SU-DHL-6 (cell line): ENCODE results near the gene TMEM214.

ENCODE experiments used
- H2AFZ ChIP-seq: fragments of 200-600 bp; sonication (generic); 2 replicates; pipeline ENCODE4 v1.6.1; 2014; ENCODE audit warnings: low read depth, mild to moderate bottlenecking, moderate library complexity, mixed read lengths, antibody characterized with exemption, low read length; ENCODE audit not compliant: severe bottlenecking
- H3F3A ChIP-seq: fragments of 200-600 bp; shearing (Covaris generic); 2 replicates; pipeline ENCODE4 v1.6.0; 2016; ENCODE audit warnings: antibody characterized with exemption, mild to moderate bottlenecking; ENCODE audit not compliant: insufficient read depth
- H3K27ac ChIP-seq: fragments of 200-600 bp; sonication (generic); 2 replicates; pipeline ENCODE4 v1.5.1; 2016; ENCODE audit warnings: low read depth, mild to moderate bottlenecking, low read length, moderate library complexity, mixed read lengths
- H3K27me3 ChIP-seq: fragments of 200-600 bp; sonication (generic), shearing (Covaris generic); 2 replicates; pipeline ENCODE4 v1.6.0; 2014; ENCODE audit warnings: mild to moderate bottlenecking, low read length
- H3K36me3 ChIP-seq: fragments of 200-600 bp; sonication (generic); 2 replicates; pipeline ENCODE4 v1.6.1; 2014; ENCODE audit warnings: mild to moderate bottlenecking, low read length, mixed read lengths
- H3K4me2 ChIP-seq: fragments of 300-600, 200-600 bp; shearing (Covaris generic), sonication (generic); 2 replicates; pipeline ENCODE4 v1.6.0; 2014; ENCODE audit warnings: low read length, low read depth, mild to moderate bottlenecking; ENCODE audit not compliant: poor library complexity, severe bottlenecking
- H3K4me3 ChIP-seq: fragments of 200-600 bp; sonication (generic); 2 replicates; pipeline ENCODE4 v1.5.1; 2014; ENCODE audit warnings: antibody characterized with exemption, low read length, mild to moderate bottlenecking, mixed read lengths; ENCODE audit not compliant: insufficient read depth, poor library complexity, severe bottlenecking
- H3K79me2 ChIP-seq: fragments of 200-600 bp; sonication (generic); 2 replicates; pipeline ENCODE4 v1.6.1; 2014; ENCODE audit warnings: mild to moderate bottlenecking, low read length, moderate library complexity; ENCODE audit not compliant: insufficient read depth
- H3K9ac ChIP-seq: fragments of 200-600 bp; sonication (generic); 2 replicates; pipeline ENCODE4 v1.7.0; 2014; ENCODE audit warnings: mild to moderate bottlenecking, low read length
- H3K9me2 ChIP-seq: fragments of 200-600 bp; sonication (generic); replicated peaks from 2 replicates; pipeline ENCODE4 v1.6.1; 2014; ENCODE audit warnings: low read length; ENCODE audit not compliant: insufficient read depth
- H3K9me3 ChIP-seq: fragments of 200-600 bp; sonication (generic); 2 replicates; pipeline ENCODE4 v1.6.1; 2014; ENCODE audit warnings: low read length, mixed read lengths; ENCODE audit not compliant: insufficient read depth
- H4K20me1 ChIP-seq: fragments of 200-600 bp; sonication (generic); 2 replicates; pipeline ENCODE4 v1.6.1; 2014; ENCODE audit warnings: low read depth, mild to moderate bottlenecking, antibody characterized with exemption, low read length, moderate library complexity, mixed read lengths
- CTCF ChIP-seq: fragments of 200-600 bp; sonication (generic); IDR thresholded peaks from one replicate; pipeline ENCODE4 v1.5.1; 2017; ENCODE audit warnings: antibody characterized with exemption, mild to moderate bottlenecking, low read length, moderate library complexity; ENCODE audit not compliant: insufficient read depth, poor library complexity, severe bottlenecking
- EZH2phosphoT487 ChIP-seq: fragments of 200-600 bp; sonication (generic), shearing (Covaris generic); conservative IDR thresholded peaks from 2 replicates; pipeline ENCODE4 v1.6.1; 2018; ENCODE audit warnings: mild to moderate bottlenecking, antibody characterized with exemption, low read length, moderate library complexity, mixed read lengths

The TMEM214 gene

GRCh38 chr2:27088634-27089033 lies 55.9 kb downstream of the TMEM214 start:
- no peaks in the 10 kb centered on the region for H3K79me2 ChIP-seq
- no peak overlapping the region for H3K4me2 ChIP-seq
- no peak overlapping the region for H2AFZ ChIP-seq
- H3K9me2 ChIP-seq = no peaks in the 10 kb centered on the region
- no peaks in the 10 kb centered on the region for H3K27me3 ChIP-seq
- H3K4me3 ChIP-seq = no peak overlapping the region
- no peak overlapping the region for H3K27ac ChIP-seq
- no peaks in the 10 kb centered on the region for H4K20me1 ChIP-seq
- 0 out of 2 replicates have a peak, but pooled peaks cover 3% of the 10 kb centered on the region for H3F3A ChIP-seq
- no peak overlapping the region for H3K9ac ChIP-seq
- TF ChIP-seq CTCF (no peak), EZH2phosphoT487 (no peak)
- H3K9me3 ChIP-seq = no peaks in the 10 kb centered on the region
- H3K36me3 ChIP-seq = no peaks in the 10 kb centered on the region

- Histone ChIP-seq H4K20me1 (no peaks in the 10 kb centered on the region), H3K9me3 (no peaks in the 10 kb centered on the region)
- TF ChIP-seq EZH2phosphoT487 (no peak), CTCF (no peak)
Measured at GRCh38 chr2:27089111-27089954, 56.6 kb downstream of the TMEM214 start.

More at GRCh38 chr2:27089111-27089954, 56.6 kb downstream of the TMEM214 start:
- no peaks in the 10 kb centered on the region for H3K27me3 ChIP-seq
- no peaks in the 10 kb centered on the region for H3K9me2 ChIP-seq
- H3F3A ChIP-seq = 0 out of 2 replicates have a peak, but pooled peaks cover 3% of the 10 kb centered on the region
- no peaks in the 10 kb centered on the region for H3K36me3 ChIP-seq
- H3K4me3 ChIP-seq = no peak overlapping the region
- H2AFZ ChIP-seq = no peak overlapping the region
- no peak overlapping the region for H3K4me2 ChIP-seq
- no peak overlapping the region for H3K9ac ChIP-seq
- H3K27ac ChIP-seq = no peak overlapping the region
- H3K79me2 ChIP-seq = no peaks in the 10 kb centered on the region
